Measurements from ENCODE around the gene NKAIN2.
"Not testable (repeated sequence)": the region's sequence is repeated elsewhere in the genome, so short reads cannot be mapped to it uniquely, and the experiment has no call there.

The NKAIN2 gene

DNA sequence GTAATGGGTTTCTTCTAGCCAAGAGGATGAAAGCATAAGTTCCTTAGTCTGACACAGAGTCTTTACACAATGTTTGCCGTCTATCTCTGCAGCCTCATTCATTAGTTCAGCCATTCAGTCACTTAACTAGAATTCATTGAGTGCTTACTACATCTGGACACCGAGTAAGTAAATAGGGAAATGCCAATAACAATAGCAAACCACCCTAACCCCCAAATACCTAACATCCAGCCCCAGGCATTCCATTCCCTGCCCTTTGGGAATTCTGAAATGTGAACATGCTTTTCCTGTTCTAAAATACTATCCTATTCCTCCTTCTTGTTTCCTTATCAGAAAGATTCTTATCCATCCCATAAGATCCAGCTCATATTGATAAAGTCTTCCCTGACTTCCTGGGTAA lies 881.0 kb downstream of the NKAIN2 start:
- DNase-seq (ENCODE audit: low read depth): no peak
- TF ChIP-seq, protein P1, sequence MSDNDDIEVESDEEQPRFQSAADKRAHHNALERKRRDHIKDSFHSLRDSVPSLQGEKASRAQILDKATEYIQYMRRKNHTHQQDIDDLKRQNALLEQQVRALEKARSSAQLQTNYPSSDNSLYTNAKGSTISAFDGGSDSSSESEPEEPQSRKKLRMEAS (IDR thresholded peaks at IDR 0.05; ENCODE audit: low read depth, low read length): no peak
- TF ChIP-seq, protein P2, sequence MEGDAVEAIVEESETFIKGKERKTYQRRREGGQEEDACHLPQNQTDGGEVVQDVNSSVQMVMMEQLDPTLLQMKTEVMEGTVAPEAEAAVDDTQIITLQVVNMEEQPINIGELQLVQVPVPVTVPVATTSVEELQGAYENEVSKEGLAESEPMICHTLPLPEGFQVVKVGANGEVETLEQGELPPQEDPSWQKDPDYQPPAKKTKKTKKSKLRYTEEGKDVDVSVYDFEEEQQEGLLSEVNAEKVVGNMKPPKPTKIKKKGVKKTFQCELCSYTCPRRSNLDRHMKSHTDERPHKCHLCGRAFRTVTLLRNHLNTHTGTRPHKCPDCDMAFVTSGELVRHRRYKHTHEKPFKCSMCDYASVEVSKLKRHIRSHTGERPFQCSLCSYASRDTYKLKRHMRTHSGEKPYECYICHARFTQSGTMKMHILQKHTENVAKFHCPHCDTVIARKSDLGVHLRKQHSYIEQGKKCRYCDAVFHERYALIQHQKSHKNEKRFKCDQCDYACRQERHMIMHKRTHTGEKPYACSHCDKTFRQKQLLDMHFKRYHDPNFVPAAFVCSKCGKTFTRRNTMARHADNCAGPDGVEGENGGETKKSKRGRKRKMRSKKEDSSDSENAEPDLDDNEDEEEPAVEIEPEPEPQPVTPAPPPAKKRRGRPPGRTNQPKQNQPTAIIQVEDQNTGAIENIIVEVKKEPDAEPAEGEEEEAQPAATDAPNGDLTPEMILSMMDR (IDR thresholded peaks at IDR 0.05; ENCODE audit: low read depth, low read length): no peak
- TF ChIP-seq MYC (IDR thresholded peaks at IDR 0.05; ENCODE audit: low read depth, low read length) (no peak), POLR2A (IDR thresholded peaks at IDR 0.05; ENCODE audit: extremely low read depth, insufficient read length) (no peak)
- H3K4me3 ChIP-seq (ENCODE audit: low read depth, low read length): no peak overlapping the region

DNA sequence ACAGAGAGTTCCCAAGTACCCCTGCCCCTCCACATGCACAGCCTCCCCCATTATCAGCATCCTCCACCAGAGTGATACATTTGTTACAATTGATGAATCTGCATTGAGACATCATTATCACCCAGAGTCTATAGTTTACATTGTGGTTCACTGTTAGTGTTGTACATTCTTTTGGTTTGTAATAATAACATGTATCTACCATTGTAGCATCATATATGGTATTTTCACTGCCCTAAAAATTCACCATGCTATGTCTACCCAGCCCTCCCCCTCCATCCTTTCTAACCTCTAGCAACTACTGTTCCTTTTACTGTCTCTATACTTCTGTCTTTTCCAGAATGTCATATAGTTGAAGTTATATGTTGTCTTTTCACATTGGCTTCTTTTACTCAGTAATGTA lies 884.7 kb downstream of the NKAIN2 start:
- TF ChIP-seq, protein P1 (IDR thresholded peaks at IDR 0.05; ENCODE audit: low read depth, low read length): no peak
- TF ChIP-seq, protein P2 (IDR thresholded peaks at IDR 0.05; ENCODE audit: low read depth, low read length): no peak
- TF ChIP-seq POLR2A (IDR thresholded peaks at IDR 0.05; ENCODE audit: extremely low read depth, insufficient read length): no peak
- no peak for TF ChIP-seq MYC (IDR thresholded peaks at IDR 0.05; ENCODE audit: low read depth, low read length)
- H3K4me3 ChIP-seq (ENCODE audit: low read depth, low read length): no peak overlapping the region

DNA sequence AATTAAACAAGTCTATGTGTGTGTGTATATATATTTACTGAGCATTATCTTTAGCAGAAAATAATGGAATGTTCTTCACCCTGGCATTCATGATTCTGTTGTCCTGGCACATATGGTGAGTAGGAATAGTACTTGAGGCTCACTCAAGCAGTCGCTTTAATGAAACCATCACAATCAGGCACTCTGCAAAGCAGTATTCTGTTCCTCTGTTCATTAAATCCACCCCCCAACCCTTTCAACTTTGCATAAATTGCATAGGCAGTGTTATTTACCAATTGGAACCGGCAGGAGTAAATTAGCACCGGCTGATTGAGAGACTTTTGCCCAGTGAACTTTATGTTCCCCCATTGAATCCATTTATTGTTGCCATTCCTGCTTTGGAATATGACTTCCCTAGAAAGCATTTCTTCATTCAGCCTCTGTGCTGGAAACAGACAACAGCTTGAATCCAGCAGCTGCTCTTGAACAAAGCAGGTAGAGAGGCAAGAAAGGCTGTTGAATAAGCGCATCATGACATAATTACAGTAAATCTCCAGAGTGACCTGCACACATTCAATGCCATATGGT lies 890.6 kb downstream of the NKAIN2 start:
- TF ChIP-seq POLR2A (IDR thresholded peaks at IDR 0.05; ENCODE audit: extremely low read depth, insufficient read length) (no peak), MYC (IDR thresholded peaks at IDR 0.05; ENCODE audit: low read depth, low read length) (no peak)
- TF ChIP-seq, protein P1 (IDR thresholded peaks at IDR 0.05; ENCODE audit: low read depth, low read length): no peak
- TF ChIP-seq, protein P2 (IDR thresholded peaks at IDR 0.05; ENCODE audit: low read depth, low read length): no peak
- no peak for DNase-seq (ENCODE audit: low read depth)
- no peak overlapping the region for H3K4me3 ChIP-seq (ENCODE audit: low read depth, low read length)

More for the DNA sequence above, 884.7 kb downstream of the NKAIN2 start:
- DNase-seq (ENCODE audit: low read depth): no peak

DNA sequence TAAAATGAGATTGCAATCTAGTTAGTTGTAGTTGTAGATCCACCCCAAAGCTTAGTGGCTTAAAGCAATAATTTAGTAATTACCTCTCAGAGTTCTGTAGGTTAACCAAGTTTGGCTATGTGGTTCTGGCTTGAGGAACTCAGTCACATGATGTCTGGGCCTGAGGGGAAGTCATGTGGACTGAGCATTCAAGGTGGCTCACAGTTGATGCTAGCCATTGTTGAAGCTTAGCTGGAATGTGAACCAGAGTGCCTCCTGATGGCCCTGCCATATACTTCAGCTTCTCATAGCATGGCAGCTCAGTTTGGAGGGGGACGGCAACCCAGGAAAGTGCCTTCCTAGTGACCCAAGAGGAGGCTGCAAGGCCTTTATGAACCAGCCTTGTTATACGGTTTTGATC lies 895.4 kb downstream of the NKAIN2 start:
- TF ChIP-seq, protein P2 (IDR thresholded peaks at IDR 0.05; ENCODE audit: low read depth, low read length): no peak
- no peak for TF ChIP-seq MYC (IDR thresholded peaks at IDR 0.05; ENCODE audit: low read depth, low read length)
- no peak for TF ChIP-seq POLR2A (IDR thresholded peaks at IDR 0.05; ENCODE audit: extremely low read depth, insufficient read length)
- TF ChIP-seq, protein P1 (IDR thresholded peaks at IDR 0.05; ENCODE audit: low read depth, low read length): no peak
- H3K4me3 ChIP-seq (ENCODE audit: low read depth, low read length): no peak overlapping the region
- DNase-seq (ENCODE audit: low read depth): peak; percentile 4

DNA sequence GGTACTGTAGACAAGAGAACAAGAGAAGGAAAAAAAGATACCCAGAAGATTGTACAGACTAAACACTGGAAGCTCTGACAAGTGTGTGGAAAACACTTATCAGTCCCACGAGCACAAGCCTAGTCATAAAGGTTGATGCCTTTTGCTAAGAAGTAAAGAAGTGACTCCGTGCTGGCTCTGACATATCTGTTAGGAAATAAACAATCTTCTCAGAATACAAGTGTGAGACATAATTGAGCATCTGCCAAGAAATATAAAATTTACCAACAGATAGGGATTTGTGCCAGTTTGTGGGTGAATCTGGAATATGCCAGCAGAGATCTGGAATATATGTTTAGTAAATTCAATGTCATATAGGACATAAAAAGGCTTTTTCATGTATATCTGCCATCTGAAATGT lies 899.9 kb downstream of the NKAIN2 start:
- no peak for DNase-seq (ENCODE audit: low read depth)
- TF ChIP-seq POLR2A (IDR thresholded peaks at IDR 0.05; ENCODE audit: extremely low read depth, insufficient read length) (no peak), MYC (IDR thresholded peaks at IDR 0.05; ENCODE audit: low read depth, low read length) (no peak)
- TF ChIP-seq, protein P1 (IDR thresholded peaks at IDR 0.05; ENCODE audit: low read depth, low read length): no peak
- TF ChIP-seq, protein P2 (IDR thresholded peaks at IDR 0.05; ENCODE audit: low read depth, low read length): no peak
- no peak overlapping the region for H3K4me3 ChIP-seq (ENCODE audit: low read depth, low read length)

DNA sequence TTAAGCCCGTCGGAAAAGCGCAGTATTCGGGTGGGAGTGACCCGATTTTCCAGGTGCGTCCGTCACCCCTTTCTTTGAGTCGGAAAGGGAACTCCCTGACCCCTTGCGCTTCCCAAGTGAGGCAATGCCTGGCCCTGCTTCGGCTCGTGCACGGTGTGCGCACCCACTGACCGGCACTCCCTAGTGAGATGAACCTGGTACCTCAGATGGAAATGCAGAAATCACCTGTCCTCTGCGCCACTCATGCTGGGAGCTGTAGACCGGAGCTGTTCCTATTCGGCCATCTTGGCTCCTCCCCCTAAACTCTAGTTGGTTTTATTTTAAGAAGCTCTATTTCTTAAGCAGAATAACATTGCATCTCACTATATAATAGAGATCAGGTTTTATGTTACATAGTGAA lies 908.9 kb downstream of the NKAIN2 start:
- not testable (repeated sequence) for DNase-seq (ENCODE audit: low read depth); H3K4me3 ChIP-seq (ENCODE audit: low read depth, low read length)
